Endothelial cell of umbilical vein (primary cell): ENCODE results near the gene MERTK. TPM values are rescaled to one million over a fixed set of nuclear protein-coding genes. Genes with fewer than 3 reads are reported as not detected.

Experiments used
- BruUV-seq: library from RNA; stranded (reverse); fragments of 400-500 nt; replicated peaks from 2 replicates; lab custom pipeline; 2021; lab: Mats Ljungman, UMichigan
- CTCF ChIA-PET: fragments of 300-600, 350-600 bp; sonication (Branson Sonifier 250); formaldehyde crosslinking; loops from one replicate; lab custom pipeline; 2021; ENCODE audit warnings: antibody characterized with exemption, inconsistent platforms; lab: Charles Lee
- POLR2A ChIA-PET: fragments of 300-600, 350-600 bp; sonication (Branson Sonifier 250); formaldehyde crosslinking; loops from one replicate; lab custom pipeline; 2021; ENCODE audit warnings: antibody characterized with exemption, inconsistent platforms; lab: Charles Lee
- DNase-seq: peaks from one replicate; pipeline ENCODE4 v3.0.0-alpha.2; 2011; ENCODE audit warnings: low read depth, low spot score
- FAIRE-seq: peaks from 2 replicates; lab custom pipeline; 2011; peaks lifted over from hg19 to GRCh38; lab: Jason Lieb, UNC
- H2AFZ ChIP-seq: 2 replicates; pipeline ENCODE4 v1.6.0; 2012; ENCODE audit warnings: low read depth, low read length, control low read depth, inconsistent platforms
- H3K27ac ChIP-seq: 2 replicates; pipeline ENCODE4 v1.5.1; 2011; ENCODE audit warnings: low read depth, mild to moderate bottlenecking, control low read depth, low read length, moderate library complexity; ENCODE audit not compliant: insufficient read depth
- H3K27me3 ChIP-seq, 2 experiments: 2 replicates each; pipeline versions ENCODE4 v1.6.0 to v1.6.1; 2011; ENCODE audit warnings: low read length in 2 of 2, mixed read lengths in 1 of 2; ENCODE audit not compliant: control insufficient read depth in 2 of 2, insufficient read depth in 2 of 2
- H3K36me3 ChIP-seq, 2 experiments: 2 replicates in 1 of 2; 3 replicates in 1 of 2; pipeline ENCODE4 v1.5.1; 2011; ENCODE audit warnings: low read length in 2 of 2, mild to moderate bottlenecking in 1 of 2, moderate library complexity in 1 of 2; ENCODE audit not compliant: control insufficient read depth in 2 of 2, insufficient read depth in 2 of 2; ENCODE audit errors: extremely low read depth in 1 of 2
- H3K4me1 ChIP-seq: 3 replicates; pipeline ENCODE4 v1.5.1; 2011; ENCODE audit warnings: mild to moderate bottlenecking, low read length; ENCODE audit not compliant: control insufficient read depth, insufficient read depth; ENCODE audit errors: extremely low read depth
- H3K4me2 ChIP-seq: 2 replicates; pipeline ENCODE4 v1.6.1; 2011; ENCODE audit warnings: low read length, control low read depth, mixed read lengths; ENCODE audit not compliant: insufficient read depth
- H3K4me3 ChIP-seq, 3 experiments: fragments of 200-600 bp in 1 of 3; sonication (generic), shearing (Covaris generic) in 1 of 3; replicated peaks in 1 of 3; 2 replicates each; pipeline ENCODE4 v1.5.1; 2011 to 2016; ENCODE audit warnings: control low read depth in 3 of 3, low read length in 3 of 3, mild to moderate bottlenecking in 2 of 3, inconsistent platforms in 1 of 3, low read depth in 1 of 3, moderate library complexity in 1 of 3; ENCODE audit not compliant: insufficient read depth in 1 of 3
- H3K79me2 ChIP-seq: 2 replicates; pipeline ENCODE4 v1.6.0; 2012; ENCODE audit warnings: low read length, inconsistent platforms; ENCODE audit not compliant: control insufficient read depth, insufficient read depth
- H3K9ac ChIP-seq: replicated peaks from 2 replicates; pipeline ENCODE3; 2011; ENCODE audit warnings: low read length, control low read depth; ENCODE audit not compliant: insufficient read depth; ENCODE audit errors: extremely low read depth
- H3K9me1 ChIP-seq: replicated peaks from 3 replicates; pipeline ENCODE4 v1.6.0; 2011; ENCODE audit warnings: mild to moderate bottlenecking, low read length; ENCODE audit not compliant: control insufficient read depth, insufficient read depth; ENCODE audit errors: extremely low read depth
- H3K9me3 ChIP-seq: replicated peaks from 2 replicates; pipeline ENCODE4 v1.5.1; 2012; ENCODE audit warnings: low read length, inconsistent platforms; ENCODE audit not compliant: control insufficient read depth, insufficient read depth
- H4K20me1 ChIP-seq: replicated peaks from 2 replicates; pipeline ENCODE3; 2011; ENCODE audit warnings: mild to moderate bottlenecking, low read length; ENCODE audit not compliant: control insufficient read depth, insufficient read depth; ENCODE audit errors: extremely low read depth
- CTCF ChIP-seq, 2 donors: IDR thresholded peaks; 1 replicate in 1 of 2; 2 replicates in 1 of 2; pipeline ENCODE4 v1.5.1; 2011; ENCODE audit warnings: low read length in 2 of 2, mild to moderate bottlenecking in 2 of 2, moderate library complexity in 2 of 2, control low read depth in 1 of 2, inconsistent platforms in 1 of 2, low read depth in 1 of 2; ENCODE audit not compliant: insufficient read depth in 1 of 2; ENCODE audit errors: extremely low read depth in 1 of 2
- EZH2 ChIP-seq: IDR thresholded peaks from 2 replicates; pipeline ENCODE4 v1.6.1; 2012; ENCODE audit warnings: borderline replicate concordance, low read depth, mild to moderate bottlenecking, moderate library complexity, low read length, inconsistent platforms; ENCODE audit not compliant: severe bottlenecking
- FOS ChIP-seq: IDR thresholded peaks from 2 replicates; pipeline ENCODE4 v1.6.1; 2011; ENCODE audit warnings: mild to moderate bottlenecking, low read length, moderate library complexity, borderline replicate concordance; ENCODE audit not compliant: insufficient read depth
- GATA2 ChIP-seq: IDR thresholded peaks from 2 replicates; pipeline ENCODE4 v1.7.0; 2011; ENCODE audit warnings: low read depth, mild to moderate bottlenecking, moderate library complexity, mixed read lengths, low read length; ENCODE audit not compliant: insufficient read length, insufficient read depth
- JUN ChIP-seq: IDR thresholded peaks from 2 replicates; pipeline ENCODE4 v1.6.1; 2011; ENCODE audit warnings: borderline replicate concordance, low read depth; ENCODE audit not compliant: insufficient read length, insufficient read depth
- MYC ChIP-seq: IDR thresholded peaks from one replicate; pipeline ENCODE4 v1.6.1; 2011; ENCODE audit warnings: mild to moderate bottlenecking, low read depth, low read length
- POLR2A ChIP-seq: IDR thresholded peaks from 2 replicates; pipeline ENCODE4 v1.6.1; 2012; ENCODE audit warnings: low read depth, mild to moderate bottlenecking, control low read depth, low read length
- POLR2AphosphoS5 ChIP-seq: IDR thresholded peaks from 2 replicates; pipeline ENCODE4 v1.6.1; 2012; ENCODE audit warnings: low read depth, mild to moderate bottlenecking, control low read depth, low read length, moderate library complexity; ENCODE audit not compliant: insufficient read depth
- dilution Hi-C: fragments of 300-500 bp; cut with MboI; formaldehyde crosslinking; loops from one replicate; pipeline ENCODE4 v1.15.0; 2019; ENCODE audit warnings: low sequenced_read_pairs; ENCODE audit not compliant: extremely low pct_ligation_motif_present
- intact Hi-C: fragments of 100-400 bp; cut with micrococcal nuclease; formaldehyde crosslinking; loops from one replicate; pipeline ENCODE4 v1.10.0; 2022
- polyA plus RNA-seq, 4 experiments: library from polyadenylated mRNA; depleted of rRNA in 3 of 4; stranded (reverse) in 3 of 4; unstranded in 1 of 4; fragments of >200 nt; gene quantifications; 2 replicates each; pipeline versions ENCODE4 v1.2.1 to v1.2.3, GENCODE V29; 2011 to 2012; ENCODE audit warnings: missing spikeins in 1 of 4
- total RNA-seq: library from RNA; stranded (reverse); gene quantifications from 2 replicates; pipeline ENCODE4 v1.2.3, GENCODE V29; 2021
- TF ChIP-seq, protein P1 (sequence below): IDR thresholded peaks from 2 replicates; pipeline ENCODE4 v1.6.1; 2011; ENCODE audit not compliant: insufficient read depth, insufficient read length

The MERTK gene
- total and polyA plus RNA-seq, 2 donors (not counting 3 experiments of a cell fraction or from before 2014, with no cell fraction given), result 37.3 to 39.6 TPM

DNA sequence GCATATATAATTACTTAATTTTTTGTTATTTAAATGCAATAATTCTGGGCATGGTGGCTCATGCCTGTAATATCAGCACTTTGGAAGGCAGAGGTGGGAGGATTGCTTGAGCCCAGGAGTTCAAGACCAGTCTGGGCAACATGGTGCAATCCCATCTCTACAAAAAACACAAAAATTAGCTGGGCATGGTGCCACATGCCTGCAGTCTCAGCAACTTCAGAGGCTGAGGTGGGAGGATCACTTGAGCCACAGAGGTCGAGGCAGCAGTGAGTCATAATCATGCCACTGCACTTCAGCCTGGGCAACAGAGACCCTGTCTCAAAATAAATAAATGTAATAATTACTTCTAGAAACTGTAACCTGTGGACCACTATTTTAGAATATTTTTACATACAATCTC lies 135.2 kb downstream of the MERTK start:
- Histone ChIP-seq H3K79me2 (no peaks in the 10 kb centered on the region), H3K4me1 (peaks cover 39% of the 10 kb centered on the region), H3K27me3 (no peaks in the 10 kb centered on the region), H3K9me3 (no peaks in the 10 kb centered on the region), H3K36me3 (no peaks in the 10 kb centered on the region), H3K9ac (no peak overlapping the region), H3K4me3 (no peak overlapping the region), H3K9me1 (no peaks in the 10 kb centered on the region), H4K20me1 (no peaks in the 10 kb centered on the region), H3K27ac (no peak overlapping the region), H2AFZ (no peak overlapping the region), H3K4me2 (no peak overlapping the region)
- intact Hi-C loops, result no loop called here
- ChIA-PET CTCF (interaction anchor here (1.6 to 2.2 kb wide), 2 partner anchors 14 to 136 kb away, joined by 4 to 9 read pairs; no protein-coding TSS in a partner anchor), POLR2A (interaction anchor here (0.6 kb wide), 1 partner anchor 135 kb away, joined by 5 read pairs; the partner anchor contains the start of gene MERTK)
- no TSS peak for BruUV-seq
- no peak for FAIRE-seq
- DNase-seq, result no peak
- TF ChIP-seq MYC (no peak), CTCF (IDR thresholded peaks at IDR 0.05; ENCODE audit: extremely low read depth in 1 of 2, insufficient read depth in 1 of 2, low read depth in 1 of 2, low read length in 2 of 2) (no peak), JUN (no peak), POLR2AphosphoS5 (no peak), FOS (no peak), POLR2A (no peak), EZH2 (no peak), GATA2 (no peak)
- TF ChIP-seq, protein P1, sequence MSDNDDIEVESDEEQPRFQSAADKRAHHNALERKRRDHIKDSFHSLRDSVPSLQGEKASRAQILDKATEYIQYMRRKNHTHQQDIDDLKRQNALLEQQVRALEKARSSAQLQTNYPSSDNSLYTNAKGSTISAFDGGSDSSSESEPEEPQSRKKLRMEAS, result no peak
- dilution Hi-C loops, result no loop called here
